ENCODE results near the gene MROH8. TPM values are rescaled to one million over a fixed set of nuclear protein-coding genes. Genes with fewer than 3 reads are reported as not detected.

The MROH8 gene
- total and polyA plus RNA-seq, 2 of the 13 experiments (the other 11 are each of a cell fraction or from before 2014, with no cell fraction given) = 2.6 to 5.5 TPM

DNA sequence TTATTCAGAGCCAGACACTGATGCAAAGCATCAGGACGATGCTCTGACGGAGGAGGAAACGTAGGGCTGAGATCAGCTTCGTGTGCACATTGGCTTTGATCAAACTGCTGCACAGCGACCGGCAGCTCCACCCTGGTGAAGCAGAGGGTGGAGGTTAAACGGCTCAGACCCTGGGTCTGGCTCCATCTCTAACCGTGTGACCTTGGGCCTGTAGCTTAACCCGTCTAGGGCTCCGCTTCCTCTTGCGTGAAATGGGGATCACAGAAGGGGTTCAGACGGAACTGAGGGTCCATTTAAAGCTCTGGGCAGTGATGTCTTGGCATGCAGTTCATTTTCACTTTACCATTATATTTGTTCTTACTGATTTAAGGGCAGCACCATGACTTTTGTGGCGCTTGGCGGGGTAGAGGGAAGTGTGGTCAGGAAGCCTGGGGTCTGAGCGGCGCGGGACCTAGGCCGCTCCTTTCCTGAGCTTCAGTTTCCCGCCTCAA, 84.2 kb downstream of the MROH8 start (continued):
- TF ChIP-seq, protein P1, sequence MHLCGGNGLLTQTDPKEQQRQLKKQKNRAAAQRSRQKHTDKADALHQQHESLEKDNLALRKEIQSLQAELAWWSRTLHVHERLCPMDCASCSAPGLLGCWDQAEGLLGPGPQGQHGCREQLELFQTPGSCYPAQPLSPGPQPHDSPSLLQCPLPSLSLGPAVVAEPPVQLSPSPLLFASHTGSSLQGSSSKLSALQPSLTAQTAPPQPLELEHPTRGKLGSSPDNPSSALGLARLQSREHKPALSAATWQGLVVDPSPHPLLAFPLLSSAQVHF (CRISPR knock-in tag; IDR thresholded peaks at IDR 0.05) = no peak
- TF ChIP-seq RARG (CRISPR knock-in tag; IDR thresholded peaks at IDR 0.05; ENCODE audit: low read depth) (no peak), ZNF567 (CRISPR knock-in tag; IDR thresholded peaks at IDR 0.05; ENCODE audit: borderline replicate concordance) (0 out of 2 replicates have a peak, but pooled peaks have one; percentile 19), SUZ12 (IDR thresholded peaks at IDR 0.05; ENCODE audit: low read depth, low read length) (no peak), ARNTL (CRISPR knock-in tag; IDR thresholded peaks at IDR 0.05) (no peak), ESRRA (CRISPR knock-in tag; IDR thresholded peaks at IDR 0.05; ENCODE audit: low read depth) (no peak), ZC3H13 (CRISPR knock-in tag; IDR thresholded peaks at IDR 0.05) (no peak), KLF13 (CRISPR knock-in tag; IDR thresholded peaks at IDR 0.05) (peak; percentile 54; the same call in 1 of the 2 replicates), TMF1 (CRISPR knock-in tag; IDR thresholded peaks at IDR 0.05; ENCODE audit: low read depth) (no peak), NCOA1 (CRISPR knock-in tag; IDR thresholded peaks at IDR 0.05) (peak; percentile 23), RCOR2 (CRISPR knock-in tag; IDR thresholded peaks at IDR 0.05) (no peak), SP2 (CRISPR knock-in tag; IDR thresholded peaks at IDR 0.05) (no peak; the same call in 1 of the 2 replicates), ZNF558 (CRISPR knock-in tag; IDR thresholded peaks at IDR 0.05; ENCODE audit: borderline replicate concordance) (no peak), SALL1 (CRISPR knock-in tag; IDR thresholded peaks at IDR 0.05) (no peak), FOXM1 (CRISPR knock-in tag; IDR thresholded peaks at IDR 0.05) (no peak; the same call in 1 of the 2 replicates)
- TF ChIP-seq, protein P2, sequence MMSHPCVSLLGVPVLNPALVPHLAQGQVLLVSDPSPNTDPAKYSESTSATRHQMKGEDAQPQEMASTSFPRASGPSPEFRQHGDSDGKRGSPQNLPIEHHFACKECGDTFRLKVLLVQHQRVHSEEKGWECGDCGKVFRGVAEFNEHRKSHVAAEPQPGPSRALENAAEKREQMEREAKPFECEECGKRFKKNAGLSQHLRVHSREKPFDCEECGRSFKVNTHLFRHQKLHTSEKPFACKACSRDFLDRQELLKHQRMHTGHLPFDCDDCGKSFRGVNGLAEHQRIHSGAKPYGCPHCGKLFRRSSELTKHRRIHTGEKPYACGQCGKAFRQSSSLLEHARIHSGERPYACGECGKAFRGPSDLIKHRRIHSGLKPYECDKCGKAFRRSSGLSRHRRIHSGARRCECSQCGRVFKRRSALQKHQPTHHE (CRISPR knock-in tag; IDR thresholded peaks at IDR 0.05; ENCODE audit: borderline replicate concordance) = no peak
- TF ChIP-seq, protein P3, sequence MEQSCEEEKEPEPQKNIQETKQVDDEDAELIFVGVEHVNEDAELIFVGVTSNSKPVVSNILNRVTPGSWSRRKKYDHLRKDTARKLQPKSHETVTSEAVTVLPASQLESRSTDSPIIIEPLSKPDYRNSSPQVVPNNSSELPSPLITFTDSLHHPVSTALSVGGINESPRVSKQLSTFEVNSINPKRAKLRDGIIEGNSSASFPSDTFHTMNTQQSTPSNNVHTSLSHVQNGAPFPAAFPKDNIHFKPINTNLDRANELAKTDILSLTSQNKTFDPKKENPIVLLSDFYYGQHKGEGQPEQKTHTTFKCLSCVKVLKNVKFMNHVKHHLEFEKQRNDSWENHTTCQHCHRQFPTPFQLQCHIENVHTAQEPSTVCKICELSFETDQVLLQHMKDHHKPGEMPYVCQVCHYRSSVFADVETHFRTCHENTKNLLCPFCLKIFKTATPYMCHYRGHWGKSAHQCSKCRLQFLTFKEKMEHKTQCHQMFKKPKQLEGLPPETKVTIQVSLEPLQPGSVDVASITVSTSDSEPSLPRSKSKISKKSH (CRISPR knock-in tag; IDR thresholded peaks at IDR 0.05; ENCODE audit: borderline replicate concordance) = no peak
- TF ChIP-seq, protein P4, sequence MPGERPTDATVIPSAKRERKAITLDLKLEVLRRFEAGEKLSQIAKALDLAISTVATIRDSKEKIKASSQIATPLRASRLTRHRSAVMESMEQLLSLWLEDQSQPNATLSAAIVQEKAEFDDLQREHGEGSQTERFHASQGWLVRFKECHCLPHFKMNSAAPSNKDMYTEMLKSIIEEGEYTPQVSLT (CRISPR knock-in tag; IDR thresholded peaks at IDR 0.05; ENCODE audit: borderline replicate concordance, low read depth) = no peak
- TF ChIP-seq, protein P5, sequence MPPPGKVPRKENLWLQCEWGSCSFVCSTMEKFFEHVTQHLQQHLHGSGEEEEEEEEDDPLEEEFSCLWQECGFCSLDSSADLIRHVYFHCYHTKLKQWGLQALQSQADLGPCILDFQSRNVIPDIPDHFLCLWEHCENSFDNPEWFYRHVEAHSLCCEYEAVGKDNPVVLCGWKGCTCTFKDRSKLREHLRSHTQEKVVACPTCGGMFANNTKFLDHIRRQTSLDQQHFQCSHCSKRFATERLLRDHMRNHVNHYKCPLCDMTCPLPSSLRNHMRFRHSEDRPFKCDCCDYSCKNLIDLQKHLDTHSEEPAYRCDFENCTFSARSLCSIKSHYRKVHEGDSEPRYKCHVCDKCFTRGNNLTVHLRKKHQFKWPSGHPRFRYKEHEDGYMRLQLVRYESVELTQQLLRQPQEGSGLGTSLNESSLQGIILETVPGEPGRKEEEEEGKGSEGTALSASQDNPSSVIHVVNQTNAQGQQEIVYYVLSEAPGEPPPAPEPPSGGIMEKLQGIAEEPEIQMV (CRISPR knock-in tag; IDR thresholded peaks at IDR 0.05; ENCODE audit: low read depth) = no peak

All from HepG2 (cell line).